ENCODE results near the gene MRPS30. TPM values are rescaled to one million over a fixed set of nuclear protein-coding genes. Genes with fewer than 3 reads are reported as not detected.
A peak's percentile ranks its signal among the peaks of the same experiment; 100 is the strongest.
"Not testable (repeated sequence)": the region's sequence is repeated elsewhere in the genome, so short reads cannot be mapped to it uniquely, and the experiment has no call there.

MRPS30 gene
- polyA plus RNA-seq (ENCODE audit: insufficient read length in 4 of 4), result 10 to 100 TPM; 49.5 to 73.6 (median 67.2) TPM

- peak; percentile 97 to 99 (median 98) for DNase-seq (ENCODE audit: low read depth in 4 of 4, low spot score in 3 of 4)
Observed at GRCh38 chr5:44808435-44809214, at the start of gene MRPS30. TSS of gene MRPS30 (plus strand) at chr5:44808947. CDS start at chr5:44808963, 16 bp downstream.

- no peak for DNase-seq (ENCODE audit: low read depth in 4 of 4, low spot score in 3 of 4)
Observed at GRCh38 chr5:44769200-44769876, 39.4 kb upstream of the MRPS30 start.

- DNase-seq (ENCODE audit: low read depth in 4 of 4, low spot score in 3 of 4), result no peak
Observed at GRCh38 chr5:44769877-44770209, 38.9 kb upstream of the MRPS30 start.

GRCh38 chr5:44770780-44771717 lies 37.7 kb upstream of the MRPS30 start:
- no peak for DNase-seq (ENCODE audit: low read depth in 4 of 4, low spot score in 3 of 4)

- not testable (repeated sequence) for DNase-seq (ENCODE audit: low read depth in 4 of 4, low spot score in 3 of 4)
Observed at GRCh38 chr5:44772397-44772796, 36.4 kb upstream of the MRPS30 start.

GRCh38 chr5:44774279-44774880 lies 34.4 kb upstream of the MRPS30 start:
- peak; percentile 6 to 36 (median 16) for DNase-seq (ENCODE audit: low read depth in 4 of 4, low spot score in 3 of 4)

- DNase-seq (ENCODE audit: low read depth in 4 of 4, low spot score in 3 of 4), result no peak
Observed at GRCh38 chr5:44779167-44779566, 29.6 kb upstream of the MRPS30 start.

- DNase-seq (ENCODE audit: low read depth in 4 of 4, low spot score in 3 of 4), result no peak
Observed at GRCh38 chr5:44783634-44784315, 25.0 kb upstream of the MRPS30 start.

- no peak for DNase-seq (ENCODE audit: low read depth in 4 of 4, low spot score in 3 of 4)
Observed at GRCh38 chr5:44787731-44788130, 21.0 kb upstream of the MRPS30 start.

- not testable (repeated sequence) for DNase-seq (ENCODE audit: low read depth in 4 of 4, low spot score in 3 of 4)
Observed at GRCh38 chr5:44789372-44789995, 19.3 kb upstream of the MRPS30 start.

GRCh38 chr5:44792031-44792673 lies 16.6 kb upstream of the MRPS30 start:
- DNase-seq (ENCODE audit: low read depth in 4 of 4, low spot score in 3 of 4), result not testable (repeated sequence)

- DNase-seq (ENCODE audit: low read depth in 4 of 4, low spot score in 3 of 4), result no peak
Observed at GRCh38 chr5:44794371-44794770, 14.4 kb upstream of the MRPS30 start.

- DNase-seq (ENCODE audit: low read depth in 4 of 4, low spot score in 3 of 4), result no peak
Observed at GRCh38 chr5:44795496-44795895, 13.3 kb upstream of the MRPS30 start.

GRCh38 chr5:44797841-44798240 lies 10.9 kb upstream of the MRPS30 start:
- DNase-seq (ENCODE audit: low read depth in 4 of 4, low spot score in 3 of 4), result no peak

GRCh38 chr5:44801992-44802391 lies 6.8 kb upstream of the MRPS30 start:
- no peak for DNase-seq (ENCODE audit: low read depth in 4 of 4, low spot score in 3 of 4)

GRCh38 chr5:44806608-44807007 lies 2.1 kb upstream of the MRPS30 start:
- DNase-seq (ENCODE audit: low read depth in 4 of 4, low spot score in 3 of 4), result no peak

GRCh38 chr5:44807269-44807668 lies 1.5 kb upstream of the MRPS30 start:
- no peak for DNase-seq (ENCODE audit: low read depth in 4 of 4, low spot score in 3 of 4)

GRCh38 chr5:44809215-44809955 lies 638 bp downstream of the MRPS30 start:
- peak; percentile 27 to 51 (median 38) for DNase-seq (ENCODE audit: low read depth in 4 of 4, low spot score in 3 of 4)
